G401.6 (cell line): ENCODE results near the gene IGFL2.
"Not testable (repeated sequence)": the region's sequence is repeated elsewhere in the genome, so short reads cannot be mapped to it uniquely, and the experiment has no call there.

Source experiments
- FAIRE-seq: peaks from 2 replicates; lab custom pipeline; 2012; peaks lifted over from hg19 to GRCh38; lab: Jason Lieb, UNC

Gene IGFL2

GRCh38 chr19:46142294-46142693 lies 5.7 kb upstream of the IGFL2 start:
- FAIRE-seq: no peak

- FAIRE-seq: no peak
Observed at GRCh38 chr19:46144756-46145155, 3.3 kb upstream of the IGFL2 start.

GRCh38 chr19:46147166-46147740 lies 785 bp upstream of the IGFL2 start:
- no peak for FAIRE-seq

- no peak for FAIRE-seq
Observed at GRCh38 chr19:46150606-46151005, 2.6 kb downstream of the IGFL2 start.

GRCh38 chr19:46155237-46155636 lies 7.2 kb downstream of the IGFL2 start:
- no peak for FAIRE-seq

GRCh38 chr19:46159418-46160232 lies 11.6 kb downstream of the IGFL2 start:
- no peak for FAIRE-seq

- FAIRE-seq: no peak
Observed at GRCh38 chr19:46160233-46160775, 12.3 kb downstream of the IGFL2 start.

GRCh38 chr19:46161642-46162257 lies 13.7 kb downstream of the IGFL2 start:
- FAIRE-seq: not testable (repeated sequence)

GRCh38 chr19:46162731-46163130 lies 14.7 kb downstream of the IGFL2 start:
- no peak for FAIRE-seq

- no peak for FAIRE-seq
Observed at GRCh38 chr19:46173886-46174480, 25.9 kb downstream of the IGFL2 start.

GRCh38 chr19:46176116-46176860 lies 28.2 kb downstream of the IGFL2 start:
- FAIRE-seq: no peak

- FAIRE-seq: no peak
Observed at GRCh38 chr19:46179076-46179759, 31.2 kb downstream of the IGFL2 start.

GRCh38 chr19:46180701-46181387 lies 32.8 kb downstream of the IGFL2 start:
- no peak for FAIRE-seq

GRCh38 chr19:46181388-46181779 lies 33.3 kb downstream of the IGFL2 start:
- no peak for FAIRE-seq

GRCh38 chr19:46182476-46182875 lies 34.4 kb downstream of the IGFL2 start:
- FAIRE-seq: no peak

- not testable (repeated sequence) for FAIRE-seq
Observed at GRCh38 chr19:46184775-46185710, 37.0 kb downstream of the IGFL2 start.

GRCh38 chr19:46186101-46186716 lies 38.2 kb downstream of the IGFL2 start:
- FAIRE-seq: no peak

- no peak for FAIRE-seq
Observed at GRCh38 chr19:46186717-46187101, 38.7 kb downstream of the IGFL2 start.
